GM18861 (cell line): ENCODE data around the gene KIAA1755.

Source experiments
- ATAC-seq: cut with Tn5 transposase; IDR thresholded peaks from one replicate; pipeline ENCODE4 v1.9.1; 2021; ENCODE audit not compliant: unreplicated experiment

The KIAA1755 gene

GRCh38 chr20:38190936-38191371 is 69.6 kb downstream of the KIAA1755 start:
- ATAC-seq: no peak

- no peak for ATAC-seq
These were observed 70.4 kb downstream of the KIAA1755 start for GRCh38 chr20:38190166-38190565.

GRCh38 chr20:38187517-38187916 is 73.0 kb downstream of the KIAA1755 start:
- no peak for ATAC-seq

- ATAC-seq: no peak
These were observed 73.7 kb downstream of the KIAA1755 start for GRCh38 chr20:38186788-38187221.

- no peak for ATAC-seq
These were observed 76.4 kb downstream of the KIAA1755 start for GRCh38 chr20:38184101-38184500.

- ATAC-seq: no peak
These were observed 78.6 kb downstream of the KIAA1755 start for GRCh38 chr20:38181971-38182370.

- no peak for ATAC-seq
These were observed 79.2 kb downstream of the KIAA1755 start for GRCh38 chr20:38181207-38181801.

GRCh38 chr20:38180781-38181180 is 79.8 kb downstream of the KIAA1755 start:
- no peak for ATAC-seq

GRCh38 chr20:38179846-38180245 is 80.7 kb downstream of the KIAA1755 start:
- ATAC-seq: no peak

- no peak for ATAC-seq
These were observed 82.0 kb downstream of the KIAA1755 start for GRCh38 chr20:38178581-38178980.

GRCh38 chr20:38178065-38178491 is 82.5 kb downstream of the KIAA1755 start:
- ATAC-seq: no peak

GRCh38 chr20:38177201-38177600 is 83.3 kb downstream of the KIAA1755 start:
- ATAC-seq: no peak

- no peak for ATAC-seq
These were observed 85.0 kb downstream of the KIAA1755 start for GRCh38 chr20:38175304-38176180.

GRCh38 chr20:38173237-38174156 is 87.0 kb downstream of the KIAA1755 start:
- ATAC-seq: no peak

GRCh38 chr20:38172408-38172807 is 88.1 kb downstream of the KIAA1755 start:
- no peak for ATAC-seq

GRCh38 chr20:38171675-38172043 is 88.9 kb downstream of the KIAA1755 start:
- no peak for ATAC-seq

- ATAC-seq: no peak
These were observed 89.5 kb downstream of the KIAA1755 start for GRCh38 chr20:38170826-38171674.

- no peak for ATAC-seq
These were observed 90.2 kb downstream of the KIAA1755 start for GRCh38 chr20:38170219-38170825.

- ATAC-seq: no peak
These were observed 90.8 kb downstream of the KIAA1755 start for GRCh38 chr20:38169636-38170193.
